IMR-90 (cell line): ENCODE results near the gene RSAD1. TPM values are rescaled to one million over a fixed set of nuclear protein-coding genes. Genes with fewer than 3 reads are reported as not detected.
A peak's percentile ranks its signal among the peaks of the same experiment; 100 is the strongest.

Experiments
- ATAC-seq: fragments of 200-7000 bp; cut with Tn5 transposase; 2 replicates; pipeline ENCODE4 v1.9.1; 2020; ENCODE audit warnings: low read depth, mild to moderate bottlenecking, moderate library complexity
- BruUV-seq: library from RNA; stranded (reverse); fragments of 400-500 nt; replicated peaks from 2 replicates; lab custom pipeline; 2021; lab: Mats Ljungman, UMichigan
- CTCF ChIA-PET: fragments of 300-600 bp; formaldehyde crosslinking; extraction: SDS; loops from one replicate; lab custom pipeline; 2021; ENCODE audit warnings: antibody characterized with exemption; lab: Yijun Ruan, JAX
- POLR2A ChIA-PET: fragments of 300-600 bp; sonication (Branson Sonifier 250); formaldehyde crosslinking; loops from one replicate; lab custom pipeline; 2022; ENCODE audit warnings: antibody characterized with exemption; ENCODE audit not compliant: unreplicated experiment; lab: Charles Lee
- DNase-seq: peaks from one replicate; pipeline ENCODE4 v3.0.0; 2013
- H2AFZ ChIP-seq: replicated peaks from 2 replicates; pipeline ENCODE3; 2013; ENCODE audit warnings: low read length, mild to moderate bottlenecking; ENCODE audit not compliant: poor library complexity
- H2AK5ac ChIP-seq: 2 replicates; pipeline ENCODE4 v1.6.1; 2013; ENCODE audit warnings: low read depth, low read length, inconsistent platforms
- H2AK9ac ChIP-seq: replicated peaks from 2 replicates; pipeline ENCODE3; 2013; ENCODE audit warnings: mild to moderate bottlenecking, low read depth, low read length, moderate library complexity; ENCODE audit not compliant: poor library complexity
- H2BK120ac ChIP-seq: 2 replicates; pipeline ENCODE4 v1.6.1; 2013; ENCODE audit warnings: low read depth, low read length, inconsistent platforms
- H2BK15ac ChIP-seq: 3 replicates; pipeline ENCODE4 v1.6.1; 2013; ENCODE audit warnings: low read depth, low read length, inconsistent platforms
- H2BK20ac ChIP-seq: 2 replicates; pipeline ENCODE4 v1.6.1; 2013; ENCODE audit warnings: low read depth, mild to moderate bottlenecking, inconsistent platforms, low read length, moderate library complexity
- H2BK5ac ChIP-seq: 2 replicates; pipeline ENCODE4 v1.6.1; 2013; ENCODE audit warnings: mild to moderate bottlenecking, low read depth, low read length, inconsistent platforms; ENCODE audit not compliant: poor library complexity, severe bottlenecking
- H3K14ac ChIP-seq: replicated peaks from 2 replicates; pipeline ENCODE4 v1.6.1; 2013; ENCODE audit warnings: low read depth, low read length, inconsistent platforms
- H3K18ac ChIP-seq: 2 replicates; pipeline ENCODE4 v1.6.1; 2013; ENCODE audit warnings: low read depth, low read length, control low read depth
- H3K23ac ChIP-seq: 2 replicates; pipeline ENCODE4 v1.6.1; 2013; ENCODE audit warnings: low read depth, low read length, inconsistent platforms
- H3K27ac ChIP-seq: 2 replicates; pipeline ENCODE4 v1.5.1; 2013; ENCODE audit warnings: mild to moderate bottlenecking, control low read depth, low read length; ENCODE audit not compliant: insufficient read depth
- H3K27me3 ChIP-seq: 2 replicates; pipeline ENCODE4 v1.6.1; 2013; ENCODE audit warnings: low read length; ENCODE audit not compliant: control insufficient read depth, insufficient read depth
- H3K36me3 ChIP-seq: 2 replicates; pipeline ENCODE4 v1.6.1; 2013; ENCODE audit warnings: low read length, mixed read lengths; ENCODE audit not compliant: control insufficient read depth, insufficient read depth
- H3K4ac ChIP-seq: 2 replicates; pipeline ENCODE4 v1.6.1; 2013; ENCODE audit warnings: low read depth, low read length, inconsistent platforms
- H3K4me1 ChIP-seq: 2 replicates; pipeline ENCODE4 v1.6.1; 2013; ENCODE audit warnings: low read length, mixed read lengths; ENCODE audit not compliant: control insufficient read depth, insufficient read depth
- H3K4me2 ChIP-seq: 2 replicates; pipeline ENCODE4 v1.6.1; 2013; ENCODE audit warnings: low read depth, mild to moderate bottlenecking, control low read depth, low read length, moderate library complexity
- H3K4me3 ChIP-seq: 2 replicates; pipeline ENCODE4 v1.5.1; 2013; ENCODE audit warnings: low read depth, mild to moderate bottlenecking, control low read depth, low read length, moderate library complexity; ENCODE audit not compliant: insufficient read depth
- H3K56ac ChIP-seq: 2 replicates; pipeline ENCODE4 v1.6.1; 2013; ENCODE audit warnings: low read length, inconsistent platforms; ENCODE audit not compliant: insufficient read depth; ENCODE audit errors: extremely low read depth
- H3K79me1 ChIP-seq, 2 experiments: 2 replicates each; pipeline ENCODE4 v1.6.1; 2013; ENCODE audit warnings: low read length in 2 of 2, inconsistent platforms in 1 of 2, low read depth in 1 of 2
- H3K9ac ChIP-seq: 2 replicates; pipeline ENCODE4 v1.6.1; 2013; ENCODE audit warnings: low read depth, low read length, control low read depth
- H3K9me1 ChIP-seq: 2 replicates; pipeline ENCODE4 v1.6.1; 2013; ENCODE audit warnings: low read length, inconsistent platforms; ENCODE audit not compliant: insufficient read depth
- H3K9me3 ChIP-seq: 2 replicates; pipeline ENCODE4 v1.6.1; 2013; ENCODE audit warnings: low read length; ENCODE audit not compliant: control insufficient read depth, insufficient read depth
- H4K20me1 ChIP-seq: 2 replicates; pipeline ENCODE4 v1.6.1; 2013; ENCODE audit warnings: low read length, inconsistent platforms; ENCODE audit not compliant: insufficient read depth
- H4K5ac ChIP-seq: 2 replicates; pipeline ENCODE4 v1.6.1; 2013; ENCODE audit warnings: mild to moderate bottlenecking, low read depth, low read length, control low read depth
- H4K8ac ChIP-seq, 2 experiments: 2 replicates each; pipeline ENCODE4 v1.6.1; 2013; ENCODE audit warnings: low read depth in 2 of 2, low read length in 2 of 2, control low read depth in 1 of 2, inconsistent platforms in 1 of 2
- H4K91ac ChIP-seq: 2 replicates; pipeline ENCODE4 v1.6.1; 2013; ENCODE audit warnings: low read depth, low read length, inconsistent platforms; ENCODE audit not compliant: insufficient read depth
- BHLHE40 ChIP-seq: fragments of 150-350 bp; IDR thresholded peaks from 2 replicates; pipeline ENCODE4 v1.6.1; 2016; ENCODE audit warnings: mild to moderate bottlenecking, low read depth, low read length
- CEBPB ChIP-seq: IDR thresholded peaks from 2 replicates; pipeline ENCODE4 v1.6.1; 2012; ENCODE audit warnings: low read depth, low read length, improper control_type of control experiment
- CHD1 ChIP-seq: IDR thresholded peaks from 2 replicates; pipeline ENCODE4 v1.6.1; 2012; ENCODE audit warnings: low read depth, low read length, improper control_type of control experiment
- CTCF ChIP-seq: conservative IDR thresholded peaks from 2 replicates; pipeline ENCODE4 v1.5.1; 2012; ENCODE audit warnings: mild to moderate bottlenecking, low read depth, low read length, improper control_type of control experiment
- ELK1 ChIP-seq: fragments of 150-350 bp; IDR thresholded peaks from 2 replicates; pipeline ENCODE4 v1.6.1; 2016; ENCODE audit warnings: low read depth, mild to moderate bottlenecking, low read length, moderate library complexity, borderline replicate concordance
- FOS ChIP-seq: fragments of 150-350 bp; IDR thresholded peaks from 2 replicates; pipeline ENCODE4 v1.6.1; 2016; ENCODE audit warnings: low read depth, low read length
- MAFK ChIP-seq: IDR thresholded peaks from 2 replicates; pipeline ENCODE4 v1.6.1; 2012; ENCODE audit warnings: low read depth, low read length, improper control_type of control experiment
- MAZ ChIP-seq: IDR thresholded peaks from 2 replicates; pipeline ENCODE4 v1.6.1; 2012; ENCODE audit warnings: low read depth, mild to moderate bottlenecking, low read length, improper control_type of control experiment, moderate library complexity, borderline replicate concordance
- MXI1 ChIP-seq: IDR thresholded peaks from 2 replicates; pipeline ENCODE4 v1.6.1; 2012; ENCODE audit warnings: low read depth, mild to moderate bottlenecking, low read length, moderate library complexity, borderline replicate concordance
- NFE2L2 ChIP-seq: fragments of 150-350 bp; IDR thresholded peaks from 2 replicates; pipeline ENCODE4 v1.6.1; 2016; ENCODE audit warnings: low read depth, mild to moderate bottlenecking, low read length
- POLR2A ChIP-seq: IDR thresholded peaks from 2 replicates; pipeline ENCODE4 v1.6.1; 2012; ENCODE audit warnings: mild to moderate bottlenecking, low read depth, low read length
- RAD21 ChIP-seq: IDR thresholded peaks from 2 replicates; pipeline ENCODE4 v1.6.1; 2012; ENCODE audit warnings: low read length, improper control_type of control experiment
- RCOR1 ChIP-seq: IDR thresholded peaks from 2 replicates; pipeline ENCODE4 v1.6.1; 2012; ENCODE audit warnings: mild to moderate bottlenecking, low read length, improper control_type of control experiment; ENCODE audit not compliant: insufficient replicate concordance
- RFX5 ChIP-seq: IDR thresholded peaks from 2 replicates; pipeline ENCODE4 v1.8.0; 2012; ENCODE audit warnings: low read depth, mild to moderate bottlenecking, low read length, moderate library complexity
- SMC3 ChIP-seq: fragments of 150-350 bp; IDR thresholded peaks from 2 replicates; pipeline ENCODE4 v1.6.1; 2016; ENCODE audit warnings: low read depth, mild to moderate bottlenecking, antibody characterized with exemption, low read length, moderate library complexity
- USF2 ChIP-seq: fragments of 150-350 bp; IDR thresholded peaks from 2 replicates; pipeline ENCODE4 v1.6.1; 2017; ENCODE audit warnings: mild to moderate bottlenecking, antibody characterized with exemption, low read length, low read depth
- WGBS, 2 experiments: methylation state at CpG; one replicate each; pipeline versions ENCODE4 v1.1.5 to v1.1.7; 2013; ENCODE audit warnings: missing lambda C conversion rate in 2 of 2; ENCODE audit not compliant: insufficient read length in 1 of 2; ENCODE audit errors: extremely low coverage in 2 of 2; 5-methylcytosine and 5-hydroxymethylcytosine counted together
- dilution Hi-C: fragments of 300-500 bp; cut with HindIII; formaldehyde crosslinking; loops from one replicate; pipeline ENCODE4 v1.14.3; 2018; ENCODE audit warnings: low sequenced_read_pairs; ENCODE audit not compliant: unreplicated experiment
- in situ Hi-C: fragments of 300-500 bp; cut with MboI; formaldehyde crosslinking; loops from 3 replicates; pipeline ENCODE4 v1.14.3; 2019; ENCODE audit warnings: low sequenced_read_pairs, inconsistent platforms, mixed read lengths
- intact Hi-C: fragments of 100-400 bp; cut with micrococcal nuclease; formaldehyde crosslinking; loops from 2 replicates; pipeline ENCODE4 v1.10.0; 2022
- polyA plus RNA-seq, 3 experiments: library from polyadenylated mRNA; depleted of rRNA; stranded (reverse); fragments of >200 nt; gene quantifications; 2 replicates each; pipeline ENCODE4 v1.2.3, GENCODE V29; 2012; ENCODE audit warnings: low replicate concordance in 1 of 3
- total RNA-seq: library from RNA; depleted of rRNA; stranded (reverse); fragments of >200 nt; gene quantifications from 2 replicates; pipeline ENCODE4 v1.2.3, GENCODE V29; 2012

Gene RSAD1
- total and polyA plus RNA-seq, 2 of the 4 experiments (the other 2 are of a cell fraction), result 10.8 to 19.2 TPM

- H3K23ac ChIP-seq, result peak overlapping the region; percentile 45
- CTCF ChIA-PET, result interaction anchor here (0.6 kb wide), 1 partner anchor 92 kb away, joined by 3 read pairs; no protein-coding TSS in a partner anchor
- H3K4me3 ChIP-seq, result no peak overlapping the region
- peaks cover 6% of the 10 kb centered on the region for H3K36me3 ChIP-seq
- no peak overlapping the region for H3K18ac ChIP-seq
- peak overlapping the region; percentile 85 for H4K5ac ChIP-seq
- no peak overlapping the region; the same call in 1 of the 2 replicates for H3K4me2 ChIP-seq
- no CpG with 5 or more reads among the region's 7 CpGs for WGBS, 2 experiments
- DNase-seq (no peak), ATAC-seq (no peak)
- H3K4me1 ChIP-seq, result peaks cover 2% of the 10 kb centered on the region; the same call in 1 of the 2 replicates
- 0 out of 2 replicates have a peak overlapping the region, but pooled peaks have one; percentile 45 for H2AK5ac ChIP-seq
- no peak overlapping the region for H2BK20ac ChIP-seq
- peaks cover 7% of the 10 kb centered on the region; the same call in 1 of the 2 replicates for H3K9me1 ChIP-seq
- peak overlapping the region; percentile 3; the same call in 1 of the 2 replicates for H4K91ac ChIP-seq
- peak overlapping the region; percentile 95 for H3K14ac ChIP-seq
- no peak overlapping the region for H2BK15ac ChIP-seq
- peak overlapping the region; percentile 11 for H2BK5ac ChIP-seq
- in situ Hi-C loops, result no loop called here
- intact Hi-C loops, result loop anchor here (1.0 kb wide), 2 partner anchors 81 to 116 kb away; partner anchors contain the start of gene LRRC59
- peak overlapping the region; percentile 50 for H3K56ac ChIP-seq
- H3K9ac ChIP-seq, result peak overlapping the region; percentile 64
- H3K79me1 ChIP-seq, result peaks cover 11 to 24% of the 10 kb centered on the region in 2 experiments; a peak in 3 of 4 replicates
- TF ChIP-seq CEBPB (no peak), BHLHE40 (no peak), RCOR1 (no peak), MXI1 (no peak), CHD1 (no peak), USF2 (no peak), NFE2L2 (no peak), CTCF (no peak), ELK1 (no peak), MAFK (no peak), SMC3 (no peak), RAD21 (no peak), POLR2A (no peak), MAZ (no peak), FOS (no peak), RFX5 (no peak)
- H3K27me3 ChIP-seq, result no peaks in the 10 kb centered on the region; the same call in 1 of the 2 replicates
- POLR2A ChIA-PET, result no interaction called here
- H4K8ac ChIP-seq, result peak overlapping the region; percentile 51 to 95
- peak overlapping the region; percentile 91 for H3K4ac ChIP-seq
- peak overlapping the region; percentile 37 for H3K27ac ChIP-seq
- no TSS peak for BruUV-seq
- no peaks in the 10 kb centered on the region for H3K9me3 ChIP-seq
- dilution Hi-C loops, result no loop called here
- peak overlapping the region; percentile 70 for H2AK9ac ChIP-seq
- no peak overlapping the region for H2BK120ac ChIP-seq
- peak overlapping the region; percentile 94 for H2AFZ ChIP-seq
- peaks cover 8% of the 10 kb centered on the region; the same call in 1 of the 2 replicates for H4K20me1 ChIP-seq
Observed at GRCh38 chr17:50477976-50478375, 684 bp upstream of the RSAD1 start.
